GM03348 (cell line): ENCODE results near the gene CTSA.
"Not testable (repeated sequence)": the region's sequence is repeated elsewhere in the genome, so short reads cannot be mapped to it uniquely, and the experiment has no call there.

Experiments used
- DNase-seq: peaks from one replicate; pipeline ENCODE4 v3.0.0; 2012; ENCODE audit warnings: low spot score

Gene CTSA

GRCh38 chr20:45896641-45897161 lies 5.6 kb downstream of the CTSA start:
- DNase-seq, result no peak

- no peak for DNase-seq
Observed at GRCh38 chr20:45897289-45897688, 6.2 kb downstream of the CTSA start.

GRCh38 chr20:45897692-45898091 lies 6.6 kb downstream of the CTSA start:
- no peak for DNase-seq

- DNase-seq, result no peak
Observed at GRCh38 chr20:45898285-45898684, 7.2 kb downstream of the CTSA start.

GRCh38 chr20:45899046-45899835 lies 8.1 kb downstream of the CTSA start:
- no peak for DNase-seq

GRCh38 chr20:45901332-45901731 lies 10.2 kb downstream of the CTSA start:
- not testable (repeated sequence) for DNase-seq

- DNase-seq, result no peak
Observed at GRCh38 chr20:45902199-45902701, 11.1 kb downstream of the CTSA start.

- no peak for DNase-seq
Observed at GRCh38 chr20:45904583-45905504, 13.7 kb downstream of the CTSA start.

- DNase-seq, result peak; percentile 56
Observed at GRCh38 chr20:45905505-45906079, 14.5 kb downstream of the CTSA start.

GRCh38 chr20:45907219-45907948 lies 16.2 kb downstream of the CTSA start:
- no peak for DNase-seq

- DNase-seq, result no peak
Observed at GRCh38 chr20:45908084-45908483, 16.9 kb downstream of the CTSA start.

GRCh38 chr20:45909336-45909808 lies 18.2 kb downstream of the CTSA start:
- no peak for DNase-seq

- DNase-seq, result no peak
Observed at GRCh38 chr20:45909817-45910669, 18.9 kb downstream of the CTSA start.

- peak; percentile 96 for DNase-seq
Observed at GRCh38 chr20:45910670-45911485, 19.7 kb downstream of the CTSA start.

GRCh38 chr20:45911486-45912343 lies 20.6 kb downstream of the CTSA start, which contains the start of gene PLTP:
PLTP (minus strand) TSS chr20:45912155; CDS start chr20:45911452, 703 bp downstream.
- DNase-seq, result peak; percentile 77

GRCh38 chr20:45912344-45912682 lies 21.2 kb downstream of the CTSA start:
- no peak for DNase-seq

GRCh38 chr20:45913116-45913515 lies 22.0 kb downstream of the CTSA start:
- DNase-seq, result no peak

GRCh38 chr20:45917790-45918141 lies 26.6 kb downstream of the CTSA start:
- DNase-seq, result peak; percentile 29
